Smooth muscle cell of bladder (primary cell): Measurements from ENCODE around the gene NXT2. TPM values are rescaled to one million over a fixed set of nuclear protein-coding genes. Genes with fewer than 3 reads are reported as not detected.

ENCODE experiments used
- total RNA-seq: library from RNA; depleted of rRNA; stranded (reverse); fragments of >200 nt; gene quantifications from 2 replicates; pipeline ENCODE4 v1.2.3, GENCODE V29; 2014

The NXT2 gene
- 10.8 and 17.4 TPM in 2 replicates for total RNA-seq

GRCh38 chrX:109536439-109537323 lies at the start of gene NXT2:
NXT2 (plus strand) TSS chrX:109536844; CDS start chrX:109537007, 163 bp downstream.

Other genes with a start within 250 kb of the NXT2 start
- gene GUCY2F, start 54.8 kb upstream of the NXT2 start, total RNA-seq, result under 0.01 TPM in 1 of 2 replicates, not detected in the other
- 0.43 and 0.74 TPM in 2 replicates for gene KCNE5, start 88.3 kb downstream of the NXT2 start, total RNA-seq
- gene ACSL4, start 196.4 kb downstream of the NXT2 start, total RNA-seq, result 142 and 246 TPM in 2 replicates